H9 (cell line): ENCODE results near the gene KNSTRN. TPM values are rescaled to one million over a fixed set of nuclear protein-coding genes. Genes with fewer than 3 reads are reported as not detected.

Source experiments
- DNase-seq: peaks from one replicate; pipeline ENCODE4 v3.0.0-alpha.2; 2017
- H2AFZ ChIP-seq: one replicate; pipeline ENCODE4 v1.6.1; 2013; ENCODE audit warnings: mild to moderate bottlenecking, low read length, control low read depth, moderate library complexity
- H2AK5ac ChIP-seq: 2 replicates; pipeline ENCODE4 v1.6.1; 2013; ENCODE audit warnings: low read length, control low read depth, mixed read lengths; ENCODE audit not compliant: insufficient read length
- H2BK120ac ChIP-seq: one replicate; pipeline ENCODE4 v1.6.1; 2013; ENCODE audit warnings: low read depth, mild to moderate bottlenecking, low read length, control low read depth, inconsistent platforms; ENCODE audit not compliant: poor library complexity, severe bottlenecking
- H2BK12ac ChIP-seq: 2 replicates; pipeline ENCODE4 v1.6.1; 2013; ENCODE audit warnings: low read length, control low read depth, mixed read lengths, low read depth; ENCODE audit not compliant: insufficient read length
- H2BK15ac ChIP-seq: 2 replicates; pipeline ENCODE4 v1.6.1; 2013; ENCODE audit warnings: low read depth, low read length, control low read depth
- H2BK20ac ChIP-seq: one replicate; pipeline ENCODE4 v1.6.1; 2013; ENCODE audit warnings: low read depth, mild to moderate bottlenecking, low read length, control low read depth, inconsistent platforms; ENCODE audit not compliant: poor library complexity, severe bottlenecking
- H2BK5ac ChIP-seq: 2 replicates; pipeline ENCODE4 v1.6.1; 2013; ENCODE audit warnings: low read length, control low read depth, mixed read lengths; ENCODE audit not compliant: insufficient read length
- H3K14ac ChIP-seq: 2 replicates; pipeline ENCODE4 v1.6.1; 2013; ENCODE audit warnings: low read length, control low read depth; ENCODE audit not compliant: insufficient read depth
- H3K18ac ChIP-seq: 2 replicates; pipeline ENCODE4 v1.6.1; 2013; ENCODE audit warnings: low read depth, mild to moderate bottlenecking, mixed read lengths, low read length, control low read depth; ENCODE audit not compliant: insufficient read length
- H3K23ac ChIP-seq: 2 replicates; pipeline ENCODE4 v1.6.1; 2013; ENCODE audit warnings: low read length, control low read depth, mixed read lengths, low read depth; ENCODE audit not compliant: insufficient read length
- H3K23me2 ChIP-seq: 2 replicates; pipeline ENCODE4 v1.6.1; 2013; ENCODE audit warnings: low read depth, mild to moderate bottlenecking, mixed read lengths, low read length, control low read depth; ENCODE audit not compliant: insufficient read length, poor library complexity, severe bottlenecking
- H3K27ac ChIP-seq: 2 replicates; pipeline ENCODE4 v1.5.1; 2013; ENCODE audit warnings: low read length, control low read depth, mixed read lengths, low read depth; ENCODE audit not compliant: insufficient read length
- H3K27me3 ChIP-seq: 2 replicates; pipeline ENCODE4 v1.6.1; 2013; ENCODE audit warnings: low read length, control low read depth, inconsistent platforms; ENCODE audit not compliant: insufficient read depth
- H3K4ac ChIP-seq: 2 replicates; pipeline ENCODE4 v1.6.1; 2013; ENCODE audit warnings: low read depth, mild to moderate bottlenecking, control low read depth, inconsistent platforms, low read length, moderate library complexity
- H3K4me1 ChIP-seq: 2 replicates; pipeline ENCODE4 v1.6.1; 2013; ENCODE audit warnings: low read length, control low read depth, inconsistent platforms; ENCODE audit not compliant: insufficient read depth
- H3K4me2 ChIP-seq: 2 replicates; pipeline ENCODE4 v1.6.1; 2013; ENCODE audit warnings: low read length, control low read depth, mixed read lengths; ENCODE audit not compliant: insufficient read length, insufficient read depth
- H3K56ac ChIP-seq: 2 replicates; pipeline ENCODE4 v1.6.1; 2013; ENCODE audit warnings: low read depth, mild to moderate bottlenecking, mixed read lengths, low read length, control low read depth; ENCODE audit not compliant: insufficient read length
- H3K79me1 ChIP-seq: 2 replicates; pipeline ENCODE4 v1.6.1; 2013; ENCODE audit warnings: low read depth, mild to moderate bottlenecking, moderate library complexity, low read length, control low read depth, inconsistent platforms; ENCODE audit not compliant: insufficient read depth, poor library complexity, severe bottlenecking
- H3K79me2 ChIP-seq: 2 replicates; pipeline ENCODE4 v1.6.1; 2013; ENCODE audit warnings: low read length, control low read depth, inconsistent platforms; ENCODE audit not compliant: insufficient read depth
- H3K9ac ChIP-seq: 2 replicates; pipeline ENCODE4 v1.6.1; 2013; ENCODE audit warnings: low read length, control low read depth, mixed read lengths; ENCODE audit not compliant: insufficient read length; ENCODE audit errors: extremely low read depth
- H3K9me3 ChIP-seq: one replicate; pipeline ENCODE4 v1.6.1; 2013; ENCODE audit warnings: low read depth, low read length, inconsistent platforms; ENCODE audit not compliant: control insufficient read depth
- H3T11ph ChIP-seq: one replicate; pipeline ENCODE4 v1.6.1; 2013; ENCODE audit warnings: mild to moderate bottlenecking, low read length, control low read depth, inconsistent platforms
- H4K20me1 ChIP-seq: one replicate; pipeline ENCODE4 v1.6.1; 2013; ENCODE audit not compliant: control insufficient read depth, insufficient read length, insufficient read depth
- H4K5ac ChIP-seq: 2 replicates; pipeline ENCODE4 v1.6.1; 2013; ENCODE audit warnings: low read depth, mild to moderate bottlenecking, mixed read lengths, low read length, control low read depth; ENCODE audit not compliant: insufficient read length
- H4K8ac ChIP-seq: replicated peaks from 2 replicates; pipeline ENCODE4 v1.6.1; 2013; ENCODE audit warnings: low read length, control low read depth, mixed read lengths, low read depth; ENCODE audit not compliant: insufficient read length
- H4K91ac ChIP-seq: 2 replicates; pipeline ENCODE4 v1.6.1; 2013; ENCODE audit warnings: low read depth, mild to moderate bottlenecking, moderate library complexity, mixed read lengths, low read length, control low read depth; ENCODE audit not compliant: insufficient read length
- H3K27ac Mint-ChIP-seq, 3 experiments: 2 replicates in 2 of 3; 3 replicates in 1 of 3; pipeline ENCODE4 v1.8.0; 2020 to 2021; ENCODE audit warnings: mixed read lengths in 3 of 3, mild to moderate bottlenecking in 1 of 3, moderate library complexity in 1 of 3
- H3K27me3 Mint-ChIP-seq: 2 replicates; pipeline ENCODE4 v1.8.0; 2021; ENCODE audit warnings: low read depth, mild to moderate bottlenecking, moderate library complexity, mixed read lengths
- H3K36me3 Mint-ChIP-seq, 3 experiments: 2 replicates in 2 of 3; 3 replicates in 1 of 3; pipeline ENCODE4 v1.8.0; 2020 to 2021; ENCODE audit warnings: low read depth in 3 of 3, mixed read lengths in 3 of 3; ENCODE audit not compliant: insufficient read depth in 1 of 3
- H3K4me1 Mint-ChIP-seq, 2 experiments: 2 replicates each; pipeline ENCODE4 v1.8.0; 2020; ENCODE audit warnings: mixed read lengths in 2 of 2
- H3K4me3 Mint-ChIP-seq, 2 experiments: 2 replicates in 1 of 2; 3 replicates in 1 of 2; pipeline ENCODE4 v1.8.0; 2020 to 2021; ENCODE audit warnings: mild to moderate bottlenecking in 2 of 2, mixed read lengths in 2 of 2, moderate library complexity in 1 of 2
- H3K9me3 Mint-ChIP-seq, 2 experiments: 2 replicates in 1 of 2; 3 replicates in 1 of 2; pipeline ENCODE4 v1.8.0; 2020; ENCODE audit warnings: mild to moderate bottlenecking in 2 of 2, mixed read lengths in 2 of 2, moderate library complexity in 1 of 2
- CTCF ChIP-seq: fragments of 200-600 bp; sonication (generic); conservative IDR thresholded peaks from 3 replicates; pipeline ENCODE4 v1.8.0; 2021; ENCODE audit warnings: antibody characterized with exemption, mild to moderate bottlenecking
- WGBS: extraction: QIAGEN DNeasy Blood & Tissue Kit; methylation state at CpG from one replicate; pipeline ENCODE4 v1.1.7; 2013; ENCODE audit warnings: missing lambda C conversion rate, low lambda C conversion rate, mixed read lengths; ENCODE audit not compliant: insufficient read length; ENCODE audit errors: extremely low coverage; 5-methylcytosine and 5-hydroxymethylcytosine counted together
- total RNA-seq: library from RNA; stranded (reverse); gene quantifications from 2 replicates; pipeline ENCODE4 v1.2.1, GENCODE V29; 2021

The KNSTRN gene
- total RNA-seq, 1 experiment from 2014 or later, result 53.9 TPM

- no peaks in the 10 kb centered on the region for H3K27me3 ChIP-seq
- no peak overlapping the region for H4K8ac ChIP-seq
- no peak overlapping the region for H3K23ac ChIP-seq
- no peak overlapping the region for H2BK15ac ChIP-seq
- no peak overlapping the region for H3K18ac ChIP-seq
- no peak overlapping the region for H3K9ac ChIP-seq
- WGBS, result no CpG with 5 or more reads among the region's 7 CpGs
- H2BK20ac ChIP-seq, result no peak overlapping the region
- no peaks in the 10 kb centered on the region for H4K20me1 ChIP-seq
- TF ChIP-seq CTCF, result no peak
- no peak overlapping the region for H2BK120ac ChIP-seq
- no peak overlapping the region for H3K14ac ChIP-seq
- H2BK12ac ChIP-seq, result no peak overlapping the region
- no peaks in the 10 kb centered on the region for H3K23me2 ChIP-seq
- no peak overlapping the region for H3T11ph ChIP-seq
- no peak overlapping the region for H3K4ac ChIP-seq
- no peak overlapping the region for H3K27ac ChIP-seq
- DNase-seq, result no peak
- Mint-ChIP-seq H3K9me3 (no peaks in the 10 kb centered on the region), H3K4me3 (no peak overlapping the region), H3K36me3 (no peaks in the 10 kb centered on the region), H3K27ac (no peak overlapping the region), H3K4me1 (peaks cover 16 to 37% of the 10 kb centered on the region in 2 experiments), H3K27me3 (peaks cover 10% of the 10 kb centered on the region)
- H2BK5ac ChIP-seq, result no peak overlapping the region
- no peak overlapping the region for H3K56ac ChIP-seq
- H4K5ac ChIP-seq, result no peak overlapping the region
- no peak overlapping the region for H4K91ac ChIP-seq
- H2AFZ ChIP-seq, result no peak overlapping the region
- no peaks in the 10 kb centered on the region for H3K9me3 ChIP-seq
- no peaks in the 10 kb centered on the region for H3K79me1 ChIP-seq
- H3K79me2 ChIP-seq, result no peaks in the 10 kb centered on the region
- no peak overlapping the region for H2AK5ac ChIP-seq
- no peak overlapping the region for H3K4me2 ChIP-seq
- no peaks in the 10 kb centered on the region for H3K4me1 ChIP-seq
Observed at GRCh38 chr15:40342416-40343320, 39.9 kb upstream of the KNSTRN start.
